Activated CD8-positive, alpha-beta memory T cell treated with anti-CD3 and anti-CD28 coated beads, Interleukin-2, amount 50 U/mL, for 24 hours (primary cell): ENCODE data around the gene LCE2D.

Experiments used
- DNase-seq: peaks from one replicate; pipeline ENCODE4 v3.0.0-alpha.2; 2020; ENCODE audit errors: extremely low read depth

The LCE2D gene

DNA sequence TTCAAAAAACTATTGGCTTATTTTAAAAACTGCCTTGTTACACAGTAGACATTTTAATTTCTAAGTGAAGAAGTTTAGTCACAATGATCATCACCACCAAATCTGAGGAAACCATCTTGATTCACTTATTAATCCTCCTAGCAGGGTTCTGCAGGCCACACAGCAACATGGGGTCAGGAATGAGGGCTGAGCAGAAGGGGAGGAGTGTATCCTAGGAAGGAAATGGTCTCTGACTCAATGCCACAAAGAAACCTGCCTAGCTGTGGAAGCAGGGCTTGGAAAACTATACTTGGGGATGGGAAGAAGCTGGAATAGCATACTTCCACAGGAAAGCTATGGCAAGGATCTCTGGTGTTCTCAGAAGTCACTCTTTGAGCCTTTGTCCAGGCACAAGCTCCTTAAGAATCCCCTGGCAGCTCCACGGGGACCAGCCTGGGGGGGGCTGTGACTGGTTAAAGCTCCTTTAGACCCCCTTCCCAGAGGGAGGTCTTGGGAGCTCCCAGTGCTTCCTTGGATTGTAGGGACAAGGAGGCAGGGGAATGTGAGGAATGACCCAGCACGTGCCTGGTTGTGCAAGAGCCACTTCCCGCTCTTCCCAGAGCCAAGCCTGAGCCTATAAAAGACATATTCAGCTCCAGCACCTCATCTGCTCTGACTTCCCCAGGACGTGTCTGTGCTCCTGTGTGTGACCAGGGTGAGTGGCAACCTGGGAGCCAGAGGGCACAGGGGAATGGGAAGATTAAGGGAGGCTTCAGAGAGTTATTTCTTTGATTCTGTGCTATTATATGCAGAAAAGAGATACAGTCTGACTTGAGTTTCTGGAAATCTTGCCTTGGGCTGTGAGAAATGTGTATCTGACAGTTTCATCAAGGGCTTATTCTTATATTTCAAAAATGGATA lies 34.8 kb downstream of the LCE2D start, which contains the start of gene LCE2A:
LCE2A (plus strand) TSS at position 645 of the 900 bp plus-strand sequence. CDS start 557 bp downstream, outside the sequence.
- no peak for DNase-seq

DNA sequence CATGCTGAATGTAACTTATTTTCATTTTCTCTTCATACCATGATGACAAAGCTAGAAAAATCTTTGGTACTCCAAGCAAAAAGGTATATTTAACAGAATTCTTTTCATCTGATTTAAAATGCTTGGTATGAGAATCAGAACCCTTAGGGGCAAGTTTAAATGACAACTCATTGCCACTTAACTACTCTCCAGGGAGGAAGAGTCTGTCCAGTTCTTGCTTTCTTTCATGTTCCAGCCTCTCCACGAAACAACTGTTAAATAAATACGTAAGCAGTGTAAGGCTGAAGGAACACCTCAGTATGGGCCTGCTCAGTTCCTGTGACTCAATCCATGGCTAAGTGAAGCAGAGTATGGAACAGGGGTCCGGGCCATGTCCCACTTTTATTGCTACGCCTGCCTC lies 36.6 kb downstream of the LCE2D start:
- no peak for DNase-seq

DNA sequence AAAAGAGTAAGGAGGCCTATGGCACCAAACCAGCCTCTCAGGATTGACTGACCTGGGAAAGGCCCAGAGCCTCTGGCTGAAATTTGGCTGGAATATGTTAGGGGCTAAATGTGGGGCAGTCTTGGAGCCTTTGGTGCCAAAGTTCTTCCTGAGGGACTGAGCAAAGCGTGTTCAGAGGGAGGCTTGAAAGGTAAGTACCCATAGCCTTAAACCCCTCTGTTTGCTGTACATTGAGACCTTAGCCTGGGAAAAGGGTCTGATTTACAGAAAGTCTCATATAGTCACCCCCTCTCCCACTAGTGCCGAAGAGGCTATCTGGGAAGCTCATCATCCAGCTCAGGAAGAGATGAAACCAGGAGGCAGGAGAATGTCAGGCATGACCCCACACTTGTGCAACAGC lies 44.7 kb downstream of the LCE2D start, which contains the start of gene LCE4A:
LCE4A (plus strand) TSS at position 301 of the 400 bp plus-strand sequence. CDS start 916 bp downstream, outside the sequence.
- DNase-seq, result no peak
